Choroid plexus epithelial cell (primary cell): ENCODE measurements around the gene STAT1.
A peak's percentile ranks its signal among the peaks of the same experiment; 100 is the strongest.

Source experiments
- DNase-seq: peaks from one replicate; pipeline ENCODE4 v3.0.0-alpha.2; 2010; ENCODE audit warnings: low read depth
- H3K4me3 ChIP-seq: 2 replicates; pipeline ENCODE4 v1.5.1; 2011; ENCODE audit warnings: low read depth, mild to moderate bottlenecking, control low read depth, low read length, moderate library complexity
- CTCF ChIP-seq: conservative IDR thresholded peaks from 2 replicates; pipeline ENCODE4 v1.5.1; 2011; ENCODE audit warnings: low read depth, mild to moderate bottlenecking, control low read depth, inconsistent platforms, low read length, moderate library complexity

Gene STAT1

GRCh38 chr2:190987116-190987515 lies 26.9 kb downstream of the STAT1 start:
- DNase-seq, result no peak
- no peak for TF ChIP-seq CTCF
- no peak overlapping the region for H3K4me3 ChIP-seq

GRCh38 chr2:190986221-190986953 lies 27.6 kb downstream of the STAT1 start:
- DNase-seq, result no peak
- no peak overlapping the region for H3K4me3 ChIP-seq
- TF ChIP-seq CTCF, result no peak

GRCh38 chr2:190984595-190984994 lies 29.4 kb downstream of the STAT1 start:
- no peak for TF ChIP-seq CTCF
- no peak overlapping the region for H3K4me3 ChIP-seq
- peak; percentile 93 for DNase-seq

GRCh38 chr2:190982262-190983034 lies 31.5 kb downstream of the STAT1 start:
- H3K4me3 ChIP-seq, result no peak overlapping the region
- no peak for DNase-seq
- TF ChIP-seq CTCF, result no peak

GRCh38 chr2:190981733-190982132 lies 32.2 kb downstream of the STAT1 start:
- H3K4me3 ChIP-seq, result no peak overlapping the region
- DNase-seq, result no peak
- TF ChIP-seq CTCF, result no peak

- no peak overlapping the region for H3K4me3 ChIP-seq
- no peak for TF ChIP-seq CTCF
- DNase-seq, result no peak
Measured at GRCh38 chr2:190981333-190981732, 32.6 kb downstream of the STAT1 start.
